CD4-positive, alpha-beta T cell treated with Interleukin-4 for 4 hours (primary cell): ENCODE measurements around the gene LTBP4.
"Not testable (repeated sequence)": the region's sequence is repeated elsewhere in the genome, so short reads cannot be mapped to it uniquely, and the experiment has no call there.

Source experiments
- DNase-seq: peaks from one replicate; pipeline ENCODE4 v3.0.0-alpha.2; 2020

The LTBP4 gene

GRCh38 chr19:40601134-40601974, at the start of gene LTBP4:
LTBP4 (plus strand) TSS chr19:40601369; CDS start chr19:40601388, 19 bp downstream.
- DNase-seq: no peak

GRCh38 chr19:40552848-40553247, 48.3 kb upstream of the LTBP4 start:
- DNase-seq: no peak

GRCh38 chr19:40553885-40554857, 47.0 kb upstream of the LTBP4 start:
- DNase-seq: no peak

GRCh38 chr19:40555978-40556689, 45.0 kb upstream of the LTBP4 start:
- no peak for DNase-seq

- no peak for DNase-seq
These were observed 44.1 kb upstream of the LTBP4 start for GRCh38 chr19:40556953-40557530.

- no peak for DNase-seq
These were observed 41.8 kb upstream of the LTBP4 start for GRCh38 chr19:40559394-40559793.

GRCh38 chr19:40560092-40560507, 41.1 kb upstream of the LTBP4 start:
- DNase-seq: no peak

GRCh38 chr19:40561947-40562346, 39.2 kb upstream of the LTBP4 start:
- DNase-seq: no peak

- DNase-seq: not testable (repeated sequence)
These were observed 36.6 kb upstream of the LTBP4 start for GRCh38 chr19:40564535-40564934.

- DNase-seq: no peak
These were observed 35.8 kb upstream of the LTBP4 start for GRCh38 chr19:40565355-40565754.

GRCh38 chr19:40565910-40566495, 35.2 kb upstream of the LTBP4 start:
- DNase-seq: no peak

GRCh38 chr19:40567040-40567749, 34.0 kb upstream of the LTBP4 start:
- no peak for DNase-seq

GRCh38 chr19:40567750-40568494, 33.2 kb upstream of the LTBP4 start:
- DNase-seq: no peak

GRCh38 chr19:40570313-40571004, 30.7 kb upstream of the LTBP4 start:
- DNase-seq: peak; percentile 98

- no peak for DNase-seq
These were observed 30.2 kb upstream of the LTBP4 start for GRCh38 chr19:40571005-40571318.

- no peak for DNase-seq
These were observed 29.2 kb upstream of the LTBP4 start for GRCh38 chr19:40571831-40572495.

- DNase-seq: no peak
These were observed 25.8 kb upstream of the LTBP4 start for GRCh38 chr19:40575326-40575725.

- peak; percentile 21 for DNase-seq
These were observed 25.0 kb upstream of the LTBP4 start for GRCh38 chr19:40576151-40576584.

- peak; percentile 93 for DNase-seq
These were observed 24.4 kb upstream of the LTBP4 start, which contains the start of gene SHKBP1 for GRCh38 chr19:40576585-40577451. SHKBP1 (plus strand) TSS chr19:40576873; CDS start chr19:40576900, 27 bp downstream.
